Coronary artery (tissue), 2 donors: ENCODE measurements around the gene JAKMIP1.
A peak's percentile ranks its signal among the peaks of the same experiment; 100 is the strongest.
"Not testable (repeated sequence)": the region's sequence is repeated elsewhere in the genome, so short reads cannot be mapped to it uniquely, and the experiment has no call there.

Source experiments
- DNase-seq: peaks from one replicate; pipeline ENCODE4 v3.0.0-alpha.2; 2017; ENCODE audit warnings: low spot score
- H3K27ac ChIP-seq, 2 donors: fragments of 200-600 bp; sonication (generic); one replicate each; pipeline ENCODE4 v1.5.1; 2016 to 2019
- H3K4me3 ChIP-seq: fragments of 200-600 bp; sonication (generic); 2 replicates; pipeline ENCODE4 v1.5.1; 2016; ENCODE audit warnings: mild to moderate bottlenecking, moderate library complexity
- TF ChIP-seq, protein P1 (sequence below): fragments of 200-600 bp; sonication (generic); IDR thresholded peaks from one replicate; pipeline ENCODE4 v1.5.1; 2019; ENCODE audit warnings: antibody characterized with exemption

JAKMIP1 gene

DNA sequence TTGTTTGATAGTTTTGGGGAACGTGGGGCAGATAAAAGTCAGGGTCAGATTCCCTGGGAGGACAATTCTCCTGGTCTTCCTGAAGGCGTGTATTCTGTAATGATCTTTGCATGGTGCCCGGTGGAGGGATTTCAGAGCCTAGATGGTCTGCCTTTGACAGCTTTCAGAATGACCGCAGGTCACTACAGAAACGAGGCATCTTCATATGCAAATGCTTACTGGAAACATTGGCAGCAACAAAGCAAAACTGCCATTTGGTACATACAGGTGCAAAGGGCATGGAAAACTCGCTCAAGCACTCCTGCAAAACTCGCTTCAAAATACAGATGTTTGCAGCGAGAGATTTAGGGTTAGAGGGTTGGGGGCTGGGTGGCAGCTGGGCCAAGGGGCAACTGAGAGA is 190.9 kb downstream of the JAKMIP1 start:
- no peak for DNase-seq
- TF ChIP-seq, protein P1, sequence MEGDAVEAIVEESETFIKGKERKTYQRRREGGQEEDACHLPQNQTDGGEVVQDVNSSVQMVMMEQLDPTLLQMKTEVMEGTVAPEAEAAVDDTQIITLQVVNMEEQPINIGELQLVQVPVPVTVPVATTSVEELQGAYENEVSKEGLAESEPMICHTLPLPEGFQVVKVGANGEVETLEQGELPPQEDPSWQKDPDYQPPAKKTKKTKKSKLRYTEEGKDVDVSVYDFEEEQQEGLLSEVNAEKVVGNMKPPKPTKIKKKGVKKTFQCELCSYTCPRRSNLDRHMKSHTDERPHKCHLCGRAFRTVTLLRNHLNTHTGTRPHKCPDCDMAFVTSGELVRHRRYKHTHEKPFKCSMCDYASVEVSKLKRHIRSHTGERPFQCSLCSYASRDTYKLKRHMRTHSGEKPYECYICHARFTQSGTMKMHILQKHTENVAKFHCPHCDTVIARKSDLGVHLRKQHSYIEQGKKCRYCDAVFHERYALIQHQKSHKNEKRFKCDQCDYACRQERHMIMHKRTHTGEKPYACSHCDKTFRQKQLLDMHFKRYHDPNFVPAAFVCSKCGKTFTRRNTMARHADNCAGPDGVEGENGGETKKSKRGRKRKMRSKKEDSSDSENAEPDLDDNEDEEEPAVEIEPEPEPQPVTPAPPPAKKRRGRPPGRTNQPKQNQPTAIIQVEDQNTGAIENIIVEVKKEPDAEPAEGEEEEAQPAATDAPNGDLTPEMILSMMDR, result no peak
- Histone ChIP-seq H3K27ac (no peak overlapping the region), H3K4me3 (no peak overlapping the region)

GRCh38 chr4:6008766-6009385 is 191.5 kb downstream of the JAKMIP1 start:
- no peak for DNase-seq
- TF ChIP-seq, protein P1, result no peak
- Histone ChIP-seq H3K27ac (no peak overlapping the region), H3K4me3 (no peak overlapping the region)

GRCh38 chr4:6008092-6008551 is 192.2 kb downstream of the JAKMIP1 start:
- no peak overlapping the region for H3K27ac ChIP-seq
- H3K4me3 ChIP-seq, result no peak overlapping the region
- no peak for DNase-seq
- TF ChIP-seq, protein P1, result no peak

DNA sequence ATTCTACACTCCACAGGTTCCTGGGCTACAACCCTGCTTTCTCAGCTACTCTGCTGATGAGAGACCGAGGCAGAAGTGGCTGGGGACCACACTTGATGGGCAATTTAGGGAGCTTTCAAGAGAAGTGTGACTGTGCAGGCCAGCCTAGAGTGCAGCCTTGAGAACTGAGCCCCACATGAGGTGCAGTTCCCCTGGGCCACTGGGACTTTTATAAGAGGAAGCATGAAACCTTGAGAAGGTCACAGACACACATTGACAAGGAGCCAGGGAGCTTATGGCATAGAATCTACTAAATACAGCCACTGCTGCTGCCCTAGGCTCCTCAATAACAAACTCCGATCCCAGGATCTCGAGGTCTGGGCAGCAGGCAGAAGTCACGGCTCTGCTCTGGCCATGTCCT is 195.2 kb downstream of the JAKMIP1 start:
- Histone ChIP-seq H3K27ac (no peak overlapping the region), H3K4me3 (no peak overlapping the region)
- DNase-seq, result no peak
- TF ChIP-seq, protein P1, result no peak

DNA sequence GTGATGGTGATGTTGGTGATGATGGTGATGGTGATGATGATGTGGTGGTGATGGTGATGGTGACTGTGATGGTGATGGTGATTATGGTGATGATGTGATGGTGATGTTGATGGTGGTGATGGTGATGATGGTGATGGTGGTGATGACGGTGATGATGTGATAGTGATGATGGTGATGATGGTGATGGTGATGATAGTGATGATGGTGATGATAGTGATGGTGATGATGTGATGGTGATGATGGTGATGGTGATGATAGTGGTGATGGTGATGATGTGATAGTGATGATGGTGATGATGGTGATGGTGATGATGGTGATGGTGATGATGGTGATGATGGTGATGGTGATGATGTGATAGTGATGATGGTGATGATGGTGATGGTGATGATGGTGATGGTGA is 196.9 kb downstream of the JAKMIP1 start:
- not testable (repeated sequence) for H3K27ac ChIP-seq, H3K4me3 ChIP-seq, DNase-seq

DNA sequence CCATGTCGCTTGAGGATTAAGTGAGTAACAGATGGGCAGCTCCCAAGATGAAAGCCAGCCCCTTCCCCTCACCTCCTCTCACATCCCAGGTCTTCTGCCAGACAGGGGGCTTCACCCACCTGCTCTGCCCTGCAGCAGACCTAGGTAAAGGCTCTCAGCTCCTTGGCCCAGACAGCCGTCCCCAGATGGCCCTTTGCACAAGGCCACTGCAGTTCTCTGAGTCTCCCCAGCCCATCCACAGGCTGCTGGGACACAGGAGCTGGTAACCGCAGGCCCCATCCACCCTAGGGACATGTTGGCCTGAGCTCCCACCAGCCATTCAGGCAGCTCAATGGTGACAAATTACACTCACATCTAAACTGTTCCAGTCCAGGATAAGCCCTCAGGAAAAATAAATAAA is 197.4 kb downstream of the JAKMIP1 start:
- Histone ChIP-seq H3K27ac (no peak overlapping the region), H3K4me3 (no peak overlapping the region)
- TF ChIP-seq, protein P1, result no peak
- DNase-seq, result no peak

DNA sequence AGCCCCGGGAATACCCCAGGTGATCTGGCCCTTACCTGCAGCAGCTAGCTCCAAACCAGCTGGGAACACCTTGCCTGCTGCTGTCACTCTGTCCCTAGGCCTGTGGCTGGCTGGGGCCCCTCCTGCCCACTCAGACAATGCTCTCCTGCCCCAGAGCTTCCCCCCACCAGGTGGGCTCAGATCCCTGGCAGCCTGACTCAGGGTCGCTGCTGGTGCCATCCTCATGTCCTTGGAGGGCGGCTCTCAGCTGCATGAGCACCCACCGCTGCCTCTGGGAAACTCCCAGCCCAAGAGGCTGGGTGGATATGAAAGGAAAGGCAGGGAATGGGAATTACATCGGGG is 197.9 kb downstream of the JAKMIP1 start:
- TF ChIP-seq, protein P1, result no peak
- no peak overlapping the region for H3K27ac ChIP-seq
- peak; percentile 56 for DNase-seq
- H3K4me3 ChIP-seq, result no peak overlapping the region
